HG03159 (cell line): ENCODE measurements around the gene C15orf39.

Source experiments
- ATAC-seq: cut with Tn5 transposase; IDR thresholded peaks from one replicate; pipeline ENCODE4 v1.9.1; 2021; ENCODE audit warnings: mild to moderate bottlenecking, moderate library complexity; ENCODE audit not compliant: unreplicated experiment

The C15orf39 gene

GRCh38 chr15:75171408-75171807 lies 30.3 kb upstream of the C15orf39 start:
- ATAC-seq = no peak

GRCh38 chr15:75172284-75172820 lies 29.3 kb upstream of the C15orf39 start:
- ATAC-seq = no peak

- ATAC-seq = no peak
These were observed 27.6 kb upstream of the C15orf39 start for GRCh38 chr15:75174102-75174501.

DNA sequence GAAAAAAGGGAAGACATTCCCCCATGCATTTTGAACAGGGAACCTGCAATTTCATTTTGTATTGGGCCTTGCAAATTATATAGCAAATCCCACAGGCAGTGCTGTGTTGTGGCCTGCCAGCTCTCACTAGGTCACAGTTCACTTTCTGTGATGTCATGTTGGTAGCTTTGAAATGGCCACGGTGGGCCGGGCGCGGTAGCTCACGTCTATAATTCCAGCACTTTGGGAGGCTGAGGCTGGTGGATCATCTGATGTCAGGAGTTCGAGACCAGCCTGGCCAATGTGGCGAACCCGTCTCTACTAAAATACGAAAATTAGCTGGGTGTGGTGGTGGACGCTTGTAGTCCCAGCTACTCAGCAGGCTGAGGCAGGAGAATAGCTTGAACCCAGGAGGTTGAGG lies 27.0 kb upstream of the C15orf39 start:
- ATAC-seq = no peak

DNA sequence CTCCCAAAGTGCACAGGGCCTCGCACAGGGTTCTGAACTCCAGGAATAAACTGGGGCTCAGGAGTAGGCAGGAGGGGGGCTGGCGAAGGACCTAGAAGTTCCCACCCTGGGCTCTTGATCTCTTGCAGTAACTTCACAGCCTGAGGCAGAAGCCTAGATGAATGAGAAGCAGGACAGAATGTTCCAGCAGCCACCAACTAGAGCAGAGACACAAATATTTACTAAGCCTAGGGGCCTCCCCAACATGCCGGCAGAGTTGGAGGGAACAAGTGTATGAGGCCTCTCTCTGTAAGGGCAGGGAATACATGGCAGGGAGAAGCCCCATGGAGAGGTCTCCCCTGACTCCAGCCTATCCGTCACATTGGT lies 25.3 kb upstream of the C15orf39 start:
- no peak for ATAC-seq

- ATAC-seq = no peak
These were observed 24.2 kb upstream of the C15orf39 start for GRCh38 chr15:75177360-75178071.

GRCh38 chr15:75178171-75178937 lies 23.3 kb upstream of the C15orf39 start:
- no peak for ATAC-seq

GRCh38 chr15:75178938-75179745 lies 22.5 kb upstream of the C15orf39 start:
- no peak for ATAC-seq

GRCh38 chr15:75179746-75180140 lies 21.9 kb upstream of the C15orf39 start:
- no peak for ATAC-seq

- no peak for ATAC-seq
These were observed 19.9 kb upstream of the C15orf39 start for GRCh38 chr15:75181780-75182179.

- ATAC-seq = no peak
These were observed 19.2 kb upstream of the C15orf39 start for GRCh38 chr15:75182187-75183131.

GRCh38 chr15:75185271-75186029 lies 16.2 kb upstream of the C15orf39 start:
- no peak for ATAC-seq

- ATAC-seq = no peak
These were observed 15.6 kb upstream of the C15orf39 start for GRCh38 chr15:75186044-75186443.

DNA sequence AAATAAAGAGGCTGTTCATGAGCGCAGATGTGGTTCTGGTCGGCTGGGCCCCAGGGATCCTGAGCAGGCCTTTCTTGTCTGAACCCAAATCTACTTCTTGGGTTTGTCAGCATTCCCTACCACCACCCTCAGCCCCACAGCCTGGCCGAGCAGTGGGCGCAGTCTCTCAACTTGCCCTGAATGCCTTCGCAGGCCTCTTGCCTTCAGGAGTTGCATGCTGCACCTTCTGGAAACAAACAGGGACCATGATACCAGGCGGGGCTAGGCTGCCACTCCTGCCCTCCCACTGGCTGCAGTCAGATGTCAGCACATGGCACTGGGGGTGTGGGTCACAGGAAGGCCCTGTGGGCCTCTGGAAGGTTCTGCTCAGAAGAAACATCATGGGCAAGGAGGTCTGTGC lies 13.2 kb upstream of the C15orf39 start:
- no peak for ATAC-seq

DNA sequence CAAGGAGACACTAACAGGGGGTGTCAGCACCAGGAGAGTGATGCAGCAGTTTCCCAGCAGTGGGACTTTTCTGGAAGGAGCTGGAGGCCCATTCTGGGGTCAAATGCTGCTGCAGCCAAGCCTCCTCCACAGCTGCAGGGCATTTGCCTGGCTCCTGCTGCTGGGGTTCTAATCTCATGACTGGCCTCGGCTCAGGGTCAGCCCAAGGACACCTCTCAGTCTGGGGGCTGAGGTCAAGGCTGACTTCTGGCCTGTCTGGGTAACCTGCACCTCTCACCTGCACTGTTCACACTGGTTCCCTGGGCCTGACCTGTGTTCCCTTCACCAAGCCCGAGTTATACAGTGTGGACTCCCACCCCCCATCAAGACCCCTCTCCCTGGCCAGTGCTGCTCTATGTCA lies 10.4 kb upstream of the C15orf39 start:
- ATAC-seq = no peak

DNA sequence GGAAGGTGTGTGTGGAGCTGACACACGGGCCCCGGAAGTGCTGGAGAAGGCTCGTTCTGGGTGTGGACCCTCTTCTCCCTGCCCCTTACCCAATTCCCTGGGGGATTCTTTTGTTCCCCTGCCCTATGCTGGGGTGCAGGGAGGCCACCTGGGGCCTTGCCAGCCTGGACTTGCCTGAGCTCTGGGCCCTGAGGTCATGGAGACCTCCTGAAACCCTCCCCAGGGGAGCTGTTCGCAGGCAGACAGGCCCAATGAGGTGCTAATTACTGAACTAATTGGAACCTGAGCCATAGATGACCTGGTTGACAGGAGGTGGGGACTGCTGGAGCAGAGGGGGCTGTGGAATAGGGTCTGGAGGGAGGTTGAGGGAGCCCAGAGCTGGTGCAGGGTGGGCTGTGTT lies 9.4 kb upstream of the C15orf39 start:
- no peak for ATAC-seq

- no peak for ATAC-seq
These were observed 8.4 kb upstream of the C15orf39 start for GRCh38 chr15:75193272-75193671.

GRCh38 chr15:75193976-75194375 lies 7.7 kb upstream of the C15orf39 start:
- no peak for ATAC-seq

GRCh38 chr15:75194397-75194796 lies 7.3 kb upstream of the C15orf39 start:
- ATAC-seq = no peak
